Immature natural killer cell (primary cell): Measurements from ENCODE around the gene ANXA6. TPM values are rescaled to one million over a fixed set of nuclear protein-coding genes. Genes with fewer than 3 reads are reported as not detected.

ENCODE experiments used
- DNase-seq, 3 donors: peaks; one replicate each; pipeline ENCODE4 v3.0.0; 2022; ENCODE audit warnings: mixed read lengths in 1 of 3
- H3K27ac Mint-ChIP-seq, 6 donors: one replicate each; pipeline ENCODE4 v1.8.0; 2020; ENCODE audit warnings: mixed read lengths in 6 of 6, mild to moderate bottlenecking in 5 of 6, inconsistent platforms in 4 of 6, moderate library complexity in 3 of 6
- H3K27me3 Mint-ChIP-seq, 3 donors: one replicate each; pipeline ENCODE4 v1.8.0; 2020 to 2021; ENCODE audit warnings: low read depth in 3 of 3, mild to moderate bottlenecking in 3 of 3, mixed read lengths in 3 of 3, moderate library complexity in 3 of 3, inconsistent platforms in 1 of 3
- H3K36me3 Mint-ChIP-seq, 3 donors: one replicate each; pipeline ENCODE4 v1.8.0; 2020; ENCODE audit warnings: mixed read lengths in 3 of 3, inconsistent platforms in 2 of 3, mild to moderate bottlenecking in 2 of 3
- H3K4me1 Mint-ChIP-seq, 2 donors: one replicate each; pipeline ENCODE4 v1.8.0; 2020; ENCODE audit warnings: inconsistent platforms in 2 of 2, mild to moderate bottlenecking in 2 of 2, mixed read lengths in 2 of 2, moderate library complexity in 1 of 2
- H3K4me3 Mint-ChIP-seq, 5 donors: one replicate each; pipeline ENCODE4 v1.8.0; 2020; ENCODE audit warnings: mild to moderate bottlenecking in 5 of 5, mixed read lengths in 5 of 5, inconsistent platforms in 3 of 5, moderate library complexity in 3 of 5
- H3K9me3 Mint-ChIP-seq, 6 donors: one replicate each; pipeline ENCODE4 v1.8.0; 2020; ENCODE audit warnings: mild to moderate bottlenecking in 6 of 6, mixed read lengths in 6 of 6, inconsistent platforms in 4 of 6, moderate library complexity in 3 of 6
- polyA plus RNA-seq, 3 donors: library from polyadenylated mRNA; unstranded; fragments of 300-500 nt; fragmentation: Illumina TruSeq; gene quantifications; one replicate each; pipeline ENCODE4 v1.2.3, GENCODE V29; 2021

The ANXA6 gene
- polyA plus RNA-seq, 3 donors from 2014 or later, result 313 to 679 (median 395) TPM

DNA sequence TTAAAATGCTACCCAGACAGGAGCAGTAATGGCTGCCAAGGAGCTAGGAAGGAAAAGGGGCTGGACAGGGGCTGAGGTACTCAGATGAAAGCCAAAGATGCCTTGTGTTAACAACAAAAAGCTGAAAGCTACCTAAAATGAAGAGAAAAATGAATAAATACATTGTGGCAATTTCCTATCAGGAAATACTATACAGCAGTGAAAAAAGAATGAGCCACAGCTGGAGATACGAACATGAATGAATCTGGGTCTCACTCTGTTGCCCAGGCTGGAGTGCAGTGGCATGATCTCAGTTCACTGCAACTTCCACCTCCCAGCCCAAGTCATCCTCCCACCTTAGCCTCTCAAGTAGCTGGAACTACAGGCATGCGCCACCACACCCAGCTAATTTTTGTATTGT, 83.0 kb downstream of the ANXA6 start:
- Mint-ChIP-seq H3K4me3 (no peak overlapping the region), H3K27ac (peak overlapping the region in 2 of 6 donors; percentile 41 to 61), H3K4me1 (peaks cover 71 to 87% of the 10 kb centered on the region in 2 donors), H3K9me3 (no peaks in the 10 kb centered on the region), H3K27me3 (peaks cover 2 to 18% (median 4%) of the 10 kb centered on the region in 3 donors), H3K36me3 (peaks cover 0 to 20% (median 10%) of the 10 kb centered on the region in 3 donors)
- DNase-seq, result no peak

DNA sequence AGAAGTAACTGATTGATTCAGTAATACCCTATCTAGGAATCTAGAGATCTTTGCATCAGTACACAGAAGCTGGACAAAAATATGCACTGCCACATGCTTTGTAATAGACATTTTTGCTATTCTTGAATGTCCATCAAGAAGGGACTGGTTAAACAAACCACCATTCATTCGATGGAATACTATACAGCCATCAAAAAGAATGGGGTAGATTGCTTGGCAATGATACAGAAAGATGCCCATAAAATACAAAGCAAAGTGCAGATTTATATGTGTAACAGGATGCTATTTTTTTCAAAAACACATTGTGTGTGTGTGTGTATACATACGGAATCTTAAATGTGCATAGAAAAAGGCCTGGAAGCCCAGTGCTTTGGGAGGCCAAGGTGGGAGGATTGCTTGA, 84.3 kb downstream of the ANXA6 start:
- peak overlapping the region in 1 of 6 donors; percentile 49 for H3K27ac Mint-ChIP-seq
- no peaks in the 10 kb centered on the region for H3K9me3 Mint-ChIP-seq
- H3K36me3 Mint-ChIP-seq, result peaks cover 0 to 18% (median 8%) of the 10 kb centered on the region in 3 donors
- no peak overlapping the region for H3K4me3 Mint-ChIP-seq
- H3K27me3 Mint-ChIP-seq, result peaks cover 3 to 11% (median 4%) of the 10 kb centered on the region in 3 donors
- peaks cover 71 to 88% of the 10 kb centered on the region in 2 donors for H3K4me1 Mint-ChIP-seq
- DNase-seq, result no peak

DNA sequence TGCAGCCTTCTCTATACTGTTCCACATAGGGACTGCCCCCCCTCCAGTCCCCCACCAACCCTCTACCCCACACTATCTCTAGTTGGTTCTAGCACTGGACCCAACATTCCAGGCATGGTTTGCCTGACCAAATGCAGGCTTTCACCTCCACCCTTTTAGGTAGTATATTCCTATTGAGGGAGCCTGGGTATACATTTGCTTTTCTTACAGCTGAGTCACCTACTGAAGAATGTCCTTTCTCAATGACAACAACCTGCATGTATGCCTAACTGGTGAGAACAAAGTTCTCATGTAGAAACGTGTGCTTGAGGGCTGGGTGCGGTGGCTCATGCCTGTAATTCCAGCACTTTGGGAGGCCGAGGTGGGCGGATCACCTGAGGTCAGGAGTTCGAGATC, 85.0 kb downstream of the ANXA6 start:
- Mint-ChIP-seq H3K9me3 (no peaks in the 10 kb centered on the region), H3K4me3 (no peak overlapping the region), H3K27me3 (peaks cover 3 to 6% (median 4%) of the 10 kb centered on the region in 3 donors), H3K27ac (peak overlapping the region in 3 of 6 donors; percentile 8 to 76 (median 75)), H3K4me1 (peaks cover 71 to 88% of the 10 kb centered on the region in 2 donors), H3K36me3 (peaks cover 0 to 16% (median 3%) of the 10 kb centered on the region in 3 donors)
- no peak for DNase-seq

DNA sequence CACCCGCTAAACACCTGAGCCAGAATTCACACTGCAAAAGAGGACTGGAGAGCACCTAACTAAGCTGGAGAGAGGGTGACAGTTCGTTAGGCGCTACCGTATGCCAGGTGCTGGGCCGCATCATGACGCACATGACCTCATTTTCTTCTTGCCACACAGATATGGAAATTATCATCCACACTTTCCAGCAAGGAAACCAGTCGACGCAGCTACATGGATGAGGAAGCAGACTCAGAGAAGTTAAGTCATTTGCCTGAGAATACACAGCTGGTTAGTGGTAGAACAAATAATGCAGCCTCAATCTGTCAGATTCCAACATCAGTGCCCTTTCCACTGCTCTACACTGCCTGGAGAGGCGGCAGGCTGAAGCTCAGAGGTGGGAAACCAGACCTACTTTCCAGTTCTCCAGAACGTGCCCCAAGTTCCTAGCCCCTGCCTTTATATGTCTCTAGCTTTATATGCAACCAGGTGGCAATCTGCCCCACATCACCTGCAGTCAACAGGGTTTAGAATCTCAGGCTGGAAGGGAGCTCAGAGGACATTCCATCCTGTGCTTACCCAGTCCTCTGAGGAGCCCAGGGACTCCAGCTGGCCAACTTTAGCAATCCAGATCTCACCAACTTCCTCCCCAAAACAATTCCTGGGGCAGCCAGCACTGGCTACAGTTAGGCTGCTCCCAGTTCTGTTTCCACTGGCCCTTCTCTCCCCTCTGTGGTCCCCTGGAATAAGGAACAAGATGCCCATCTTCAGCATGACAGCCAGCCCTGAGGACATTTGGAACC, 85.5 kb downstream of the ANXA6 start:
- Mint-ChIP-seq H3K36me3 (peaks cover 0 to 13% (median 3%) of the 10 kb centered on the region in 3 donors), H3K4me3 (no peak overlapping the region), H3K9me3 (no peaks in the 10 kb centered on the region), H3K27ac (peak overlapping the region; percentile 7 to 76 (median 54)), H3K4me1 (peaks cover 70 to 88% of the 10 kb centered on the region in 2 donors), H3K27me3 (peaks cover 3 to 4% (median 3%) of the 10 kb centered on the region in 3 donors)
- no peak for DNase-seq

DNA sequence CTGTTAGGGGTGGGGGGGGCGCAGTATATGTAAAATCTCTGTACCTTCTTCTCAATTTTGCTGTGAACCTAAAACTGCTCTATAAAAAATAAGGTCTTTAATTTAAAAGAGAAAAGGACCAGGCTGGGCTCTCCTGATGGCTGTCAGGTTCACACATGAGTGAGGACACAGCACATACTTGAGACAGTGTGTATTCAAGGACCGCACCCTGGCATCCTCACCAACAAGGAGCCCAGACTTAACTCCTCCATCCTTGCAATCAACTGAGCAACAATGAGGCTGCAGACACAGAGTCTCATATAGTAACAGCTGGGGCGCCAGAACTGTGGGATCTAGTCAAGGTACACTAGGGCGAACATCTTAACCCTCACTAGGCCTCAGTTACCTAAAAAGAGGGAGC, 86.6 kb downstream of the ANXA6 start:
- DNase-seq, result no peak
- H3K4me3 Mint-ChIP-seq, result no peak overlapping the region
- peaks cover 68 to 87% of the 10 kb centered on the region in 2 donors for H3K4me1 Mint-ChIP-seq
- peaks cover 3 to 4% (median 3%) of the 10 kb centered on the region in 3 donors for H3K27me3 Mint-ChIP-seq
- H3K27ac Mint-ChIP-seq, result peak overlapping the region in 3 of 6 donors; percentile 24 to 65 (median 34)
- H3K9me3 Mint-ChIP-seq, result no peaks in the 10 kb centered on the region
- peaks cover 0 to 8% (median 3%) of the 10 kb centered on the region in 3 donors for H3K36me3 Mint-ChIP-seq

DNA sequence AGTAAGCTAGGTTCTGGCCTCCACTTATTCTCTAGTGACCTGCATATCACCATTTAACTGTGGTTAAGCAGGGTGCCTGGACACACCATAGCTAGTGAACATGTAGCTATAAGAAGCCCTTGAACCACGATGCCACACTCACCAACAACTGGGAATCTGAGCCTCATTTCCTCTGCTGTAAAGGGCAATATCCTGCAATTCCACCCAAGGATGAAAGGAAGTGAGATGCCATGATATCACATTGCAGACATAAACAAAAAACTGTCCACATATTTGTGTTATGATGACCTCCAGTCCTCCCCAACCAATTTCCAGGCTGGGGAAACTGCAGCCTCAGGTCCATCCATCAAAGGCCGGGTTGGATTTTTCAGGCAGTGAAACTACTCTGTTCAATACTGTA, 87.1 kb downstream of the ANXA6 start:
- Mint-ChIP-seq H3K36me3 (peaks cover 0 to 8% (median 7%) of the 10 kb centered on the region in 3 donors), H3K4me3 (no peak overlapping the region)

DNA sequence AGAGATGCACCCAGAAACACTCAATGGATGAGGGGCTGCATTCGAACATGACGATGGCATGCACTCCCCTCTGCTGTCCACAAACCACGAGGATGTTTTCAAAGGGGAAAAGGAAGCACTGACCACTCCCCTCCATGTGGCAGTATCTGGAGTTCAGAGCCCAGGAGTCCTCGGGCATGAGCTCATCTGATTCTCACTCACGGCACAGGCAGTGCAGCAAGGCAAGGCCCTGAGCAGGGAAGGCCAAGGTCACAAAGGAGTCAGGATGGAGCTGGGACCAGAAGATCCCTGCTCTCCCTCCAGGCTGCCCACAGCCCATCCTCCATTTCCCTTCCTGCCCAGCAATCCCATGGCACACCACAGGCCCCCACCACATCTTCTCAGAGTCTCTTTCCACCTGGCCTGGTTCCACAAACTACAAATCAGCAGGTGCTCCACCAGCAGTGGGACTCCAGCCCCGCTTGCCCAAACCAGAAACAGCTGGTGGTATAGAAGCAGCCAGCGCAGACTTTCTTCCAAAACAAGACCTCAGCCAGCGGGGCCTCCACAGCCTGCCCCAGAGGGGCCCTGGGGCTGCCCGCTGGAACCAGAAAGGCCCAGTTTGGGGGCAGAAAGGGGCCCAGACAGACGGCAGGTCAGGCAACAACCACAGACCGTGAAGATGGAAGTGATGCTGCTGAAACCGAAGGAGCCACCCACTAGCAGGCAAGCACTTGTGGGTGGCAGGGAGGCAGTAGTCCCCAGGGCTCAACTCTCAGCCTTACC, 89.0 kb downstream of the ANXA6 start:
- peaks cover 2 to 3% (median 3%) of the 10 kb centered on the region in 3 donors for H3K27me3 Mint-ChIP-seq
- peaks cover 0 to 1% (median 0%) of the 10 kb centered on the region in 6 donors for H3K9me3 Mint-ChIP-seq
- peaks cover 65 to 79% of the 10 kb centered on the region in 2 donors for H3K4me1 Mint-ChIP-seq
- H3K36me3 Mint-ChIP-seq, result peaks cover 0 to 4% (median 4%) of the 10 kb centered on the region in 3 donors
- peak overlapping the region in 3 of 5 donors; percentile 11 to 49 (median 21) for H3K4me3 Mint-ChIP-seq
- peak; percentile 40 to 54 (median 49) for DNase-seq
- H3K27ac Mint-ChIP-seq, result peak overlapping the region; percentile 54 to 86 (median 82)

More for the DNA sequence above, 87.1 kb downstream of the ANXA6 start:
- Mint-ChIP-seq H3K4me1 (peaks cover 66 to 87% of the 10 kb centered on the region in 2 donors), H3K27me3 (peaks cover 3 to 4% (median 3%) of the 10 kb centered on the region in 3 donors), H3K27ac (peak overlapping the region; percentile 12 to 73 (median 67)), H3K9me3 (no peaks in the 10 kb centered on the region)
- no peak for DNase-seq

DNA sequence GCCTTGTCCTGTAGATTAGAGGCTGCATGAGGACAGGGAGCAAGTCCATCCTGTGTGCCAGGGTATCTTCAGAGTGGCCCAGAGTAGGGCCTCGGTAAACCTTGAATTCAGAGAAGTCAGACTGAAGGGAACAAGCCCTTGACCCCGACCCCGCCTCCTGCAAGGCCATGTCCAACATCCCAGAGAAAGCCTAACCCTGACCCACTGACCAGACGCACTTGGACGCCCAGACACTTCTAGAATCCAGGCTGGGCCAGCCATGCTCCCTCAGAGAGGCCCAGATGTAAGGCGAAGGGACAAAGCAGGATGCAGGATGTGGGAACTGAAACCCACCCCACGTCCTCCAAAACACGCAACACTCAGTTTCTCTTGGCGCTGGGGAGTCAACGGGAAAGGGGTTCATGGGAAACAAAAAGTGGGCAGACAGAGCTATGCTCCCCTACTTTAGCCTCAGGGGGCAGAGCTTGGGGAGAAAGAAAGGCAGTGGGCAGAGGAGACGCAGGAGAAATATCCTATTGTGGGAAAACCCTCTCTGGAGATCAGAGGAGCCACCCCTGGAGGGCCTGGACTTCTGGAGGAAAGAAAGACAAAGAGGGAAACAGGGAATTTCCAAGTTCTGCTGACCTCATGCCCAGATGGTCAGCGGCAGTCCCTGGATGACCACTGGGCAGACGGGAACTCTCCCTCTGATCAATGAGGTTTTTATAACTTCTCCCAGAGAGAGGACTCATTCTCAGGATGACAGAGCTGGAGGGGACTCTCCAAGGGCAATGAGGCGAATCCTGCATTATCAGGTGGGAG, 89.7 kb downstream of the ANXA6 start:
- H3K27ac Mint-ChIP-seq, result peak overlapping the region; percentile 50 to 88 (median 80)
- DNase-seq, result no peak
- peaks cover 65 to 84% of the 10 kb centered on the region in 2 donors for H3K4me1 Mint-ChIP-seq
- peak overlapping the region in 2 of 5 donors; percentile 9 to 14 for H3K4me3 Mint-ChIP-seq
- peaks cover 0 to 1% (median 0%) of the 10 kb centered on the region in 6 donors for H3K9me3 Mint-ChIP-seq
- H3K36me3 Mint-ChIP-seq, result peaks cover 0 to 4% (median 4%) of the 10 kb centered on the region in 3 donors
- peaks cover 2 to 3% (median 3%) of the 10 kb centered on the region in 3 donors for H3K27me3 Mint-ChIP-seq

DNA sequence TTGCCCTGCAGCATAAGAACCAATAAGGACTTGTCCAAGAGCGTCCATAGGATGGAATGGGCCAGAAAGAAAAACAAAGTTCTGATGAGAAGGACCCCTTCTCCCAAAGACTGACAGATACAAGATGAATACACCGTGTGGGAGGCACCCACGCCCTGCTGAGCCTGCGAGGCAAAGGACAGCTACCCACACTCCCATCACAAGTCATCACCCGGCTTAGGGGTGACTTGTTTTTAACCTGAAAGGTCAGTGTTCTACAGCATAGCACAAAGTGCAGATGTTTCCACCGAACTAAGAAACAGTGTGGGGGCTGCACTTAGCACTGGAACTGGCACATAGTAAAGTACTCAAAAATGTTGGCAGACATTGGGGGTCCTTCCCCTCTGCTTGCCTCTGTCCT, 90.7 kb downstream of the ANXA6 start:
- H3K9me3 Mint-ChIP-seq, result peaks cover 0 to 1% (median 0%) of the 10 kb centered on the region in 6 donors
- peak overlapping the region in 4 of 6 donors; percentile 51 to 81 (median 56) for H3K27ac Mint-ChIP-seq
- peaks cover 60 to 76% of the 10 kb centered on the region in 2 donors for H3K4me1 Mint-ChIP-seq
- DNase-seq, result no peak
- peaks cover under 1 to 5% (median 4%) of the 10 kb centered on the region in 3 donors for H3K36me3 Mint-ChIP-seq
- peak overlapping the region in 1 of 5 donors; percentile 32 for H3K4me3 Mint-ChIP-seq
- peaks cover 1 to 3% (median 2%) of the 10 kb centered on the region in 3 donors for H3K27me3 Mint-ChIP-seq

DNA sequence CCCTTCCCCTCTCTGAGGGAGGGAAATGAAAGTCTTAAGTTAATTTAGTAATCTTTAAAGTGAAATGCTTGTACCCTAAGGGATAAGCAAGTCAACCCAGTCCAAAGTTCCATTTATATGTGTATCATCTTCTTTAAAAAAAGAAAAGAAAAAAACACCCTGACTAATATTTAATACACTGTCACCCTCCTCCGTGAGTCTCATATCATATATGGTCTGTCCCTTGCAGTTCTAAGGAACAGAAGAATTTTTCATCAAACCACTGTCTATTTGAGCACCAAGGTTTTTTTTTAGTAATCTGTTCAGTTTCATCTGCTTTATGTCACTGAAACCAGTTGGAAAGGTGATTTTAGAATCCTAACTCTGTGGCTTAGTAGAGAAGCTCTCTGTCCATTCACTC, 92.0 kb downstream of the ANXA6 start:
- peaks cover 6 to 7% (median 7%) of the 10 kb centered on the region in 3 donors for H3K36me3 Mint-ChIP-seq
- peak overlapping the region in 5 of 6 donors; percentile 57 to 80 (median 67) for H3K27ac Mint-ChIP-seq
- DNase-seq, result no peak
- H3K9me3 Mint-ChIP-seq, result peaks cover 0 to 1% (median 0%) of the 10 kb centered on the region in 6 donors
- H3K4me3 Mint-ChIP-seq, result no peak overlapping the region
- H3K27me3 Mint-ChIP-seq, result peaks cover 3 to 6% (median 3%) of the 10 kb centered on the region in 3 donors
- H3K4me1 Mint-ChIP-seq, result peaks cover 51 to 63% of the 10 kb centered on the region in 2 donors

DNA sequence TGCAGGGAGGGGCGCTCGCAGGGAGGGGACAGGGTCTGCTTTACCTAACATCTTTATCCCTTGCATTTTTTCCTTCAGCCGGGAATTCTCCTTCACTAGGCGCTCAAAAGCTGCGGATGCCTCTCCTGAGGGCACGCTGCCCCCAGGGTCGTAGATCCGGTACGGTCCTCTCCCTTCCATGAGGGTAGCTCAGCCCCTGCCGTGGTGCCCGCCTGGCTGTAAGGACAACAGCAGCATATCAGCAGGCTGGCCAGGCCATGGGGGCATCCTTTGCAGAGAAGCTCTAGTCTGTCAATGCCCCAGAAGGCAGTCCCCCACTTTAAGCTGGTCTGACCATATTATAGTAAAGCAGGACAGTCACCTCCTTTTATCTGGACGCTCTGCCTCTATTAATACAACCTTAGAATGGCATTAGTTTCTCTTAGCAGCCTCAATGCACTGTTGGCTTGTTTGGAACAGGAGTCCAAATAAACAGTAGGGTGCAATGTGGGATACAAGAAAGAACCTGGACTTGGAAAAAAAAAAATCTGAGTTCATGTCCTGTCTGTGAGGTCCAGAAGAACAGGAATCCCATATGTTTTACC, 92.6 kb downstream of the ANXA6 start:
- Mint-ChIP-seq H3K36me3 (peaks cover 6 to 11% (median 7%) of the 10 kb centered on the region in 3 donors), H3K27ac (no peak overlapping the region), H3K4me3 (no peak overlapping the region)

DNA sequence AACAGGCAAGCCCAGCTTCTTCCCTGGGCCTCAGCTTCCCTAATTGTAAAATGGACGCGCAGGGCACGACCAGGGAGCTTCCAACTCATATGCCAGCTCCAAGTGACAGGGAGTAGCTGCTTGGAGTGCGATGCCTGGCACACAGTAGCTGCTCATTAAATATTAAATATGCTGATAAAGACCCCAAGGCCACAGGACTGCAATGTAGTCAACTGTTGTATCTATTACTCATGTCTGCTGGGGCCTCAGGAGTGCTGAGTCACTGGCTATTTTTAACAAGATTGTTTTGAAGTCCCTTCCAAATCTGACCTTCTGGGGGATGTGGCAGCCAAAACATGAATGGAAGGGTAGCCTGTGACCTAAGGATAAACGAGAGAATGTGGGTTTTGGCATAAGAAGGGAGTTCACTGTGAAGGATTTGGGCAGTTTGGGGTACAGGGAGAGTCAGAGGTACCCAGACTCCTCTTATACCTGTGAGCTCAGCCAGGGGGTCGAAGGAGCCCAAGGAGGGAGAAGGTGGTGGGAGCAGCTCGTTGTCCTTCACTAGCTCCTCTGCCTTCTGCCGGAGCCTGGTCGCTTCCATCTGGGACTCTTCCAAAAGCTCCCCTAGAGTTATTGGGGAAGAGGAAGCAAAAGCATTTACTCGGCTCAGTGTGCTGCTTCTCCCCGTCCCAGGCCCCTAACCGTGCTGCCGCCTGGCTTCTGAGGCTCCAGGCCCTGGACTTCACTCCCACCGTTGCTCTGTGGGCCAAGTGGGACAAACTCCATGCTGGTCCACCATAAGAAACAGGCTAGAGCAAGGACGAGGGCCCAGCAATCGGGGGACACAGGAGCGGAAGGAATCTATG, 94.2 kb downstream of the ANXA6 start:
- H3K9me3 Mint-ChIP-seq, result peaks cover 0 to 1% (median 0%) of the 10 kb centered on the region in 6 donors
- peak overlapping the region in 2 of 6 donors; percentile 25 to 44 for H3K27ac Mint-ChIP-seq
- peaks cover 39 to 58% of the 10 kb centered on the region in 2 donors for H3K4me1 Mint-ChIP-seq
- H3K27me3 Mint-ChIP-seq, result peaks cover 6 to 21% (median 14%) of the 10 kb centered on the region in 3 donors
- peaks cover 7 to 23% (median 18%) of the 10 kb centered on the region in 3 donors for H3K36me3 Mint-ChIP-seq
- DNase-seq, result no peak
- H3K4me3 Mint-ChIP-seq, result no peak overlapping the region

More for the DNA sequence above, 92.6 kb downstream of the ANXA6 start:
- no peak for DNase-seq
- peaks cover 3 to 6% (median 3%) of the 10 kb centered on the region in 3 donors for H3K27me3 Mint-ChIP-seq
- H3K9me3 Mint-ChIP-seq, result peaks cover 0 to 1% (median 0%) of the 10 kb centered on the region in 6 donors
- peaks cover 49 to 63% of the 10 kb centered on the region in 2 donors for H3K4me1 Mint-ChIP-seq
